Mesenchymal stem cell (in vitro differentiated cells and primary cell): Measurements from ENCODE around the gene SERPINF2.
"Not testable (repeated sequence)": the region's sequence is repeated elsewhere in the genome, so short reads cannot be mapped to it uniquely, and the experiment has no call there.

Experiments used
- DNase-seq: peaks from one replicate; pipeline ENCODE4 v3.0.0-alpha.2; 2013
- H2AFZ ChIP-seq: one replicate; pipeline ENCODE4 v1.6.1; 2013; ENCODE audit warnings: low read depth, mild to moderate bottlenecking, control low read depth, inconsistent platforms, low read length, moderate library complexity
- H2AK5ac ChIP-seq: 2 replicates; pipeline ENCODE4 v1.6.1; 2013; ENCODE audit warnings: low read length, moderate library complexity, mild to moderate bottlenecking, inconsistent platforms; ENCODE audit not compliant: severe bottlenecking
- H2BK120ac ChIP-seq: one replicate; pipeline ENCODE4 v1.6.1; 2013; ENCODE audit warnings: low read depth, mild to moderate bottlenecking, inconsistent platforms, low read length, moderate library complexity
- H2BK12ac ChIP-seq, 2 experiments: one replicate each; pipeline ENCODE4 v1.6.1; 2013; ENCODE audit warnings: inconsistent platforms in 2 of 2, low read length in 2 of 2, mild to moderate bottlenecking in 2 of 2, moderate library complexity in 2 of 2, control low read depth in 1 of 2
- H2BK15ac ChIP-seq: one replicate; pipeline ENCODE4 v1.6.1; 2013; ENCODE audit warnings: mild to moderate bottlenecking, low read depth, inconsistent platforms; ENCODE audit not compliant: poor library complexity, severe bottlenecking
- H2BK5ac ChIP-seq: 2 replicates; pipeline ENCODE4 v1.6.1; 2013; ENCODE audit warnings: low read depth, mild to moderate bottlenecking, low read length, control low read depth, inconsistent platforms; ENCODE audit not compliant: poor library complexity, severe bottlenecking
- H3K14ac ChIP-seq, 2 experiments: one replicate each; pipeline ENCODE4 v1.6.1; 2013; ENCODE audit warnings: inconsistent platforms in 2 of 2, low read length in 2 of 2, control low read depth in 1 of 2, mild to moderate bottlenecking in 1 of 2, moderate library complexity in 1 of 2
- H3K18ac ChIP-seq, 2 experiments: one replicate each; pipeline ENCODE4 v1.6.1; 2013; ENCODE audit warnings: inconsistent platforms in 2 of 2, low read length in 2 of 2, control low read depth in 1 of 2, low read depth in 1 of 2, mild to moderate bottlenecking in 1 of 2
- H3K23ac ChIP-seq, 2 experiments: one replicate each; pipeline ENCODE4 v1.6.1; 2013; ENCODE audit warnings: inconsistent platforms in 2 of 2, low read length in 2 of 2, mild to moderate bottlenecking in 2 of 2, moderate library complexity in 2 of 2, control low read depth in 1 of 2
- H3K27ac ChIP-seq: 2 replicates; pipeline ENCODE4 v1.5.1; 2013; ENCODE audit warnings: mild to moderate bottlenecking, moderate library complexity, low read length, control low read depth, inconsistent platforms; ENCODE audit not compliant: poor library complexity, severe bottlenecking
- H3K27me3 ChIP-seq, 2 experiments: 2 replicates each; pipeline versions ENCODE4 v1.6.1 to v1.7.0; 2013; ENCODE audit warnings: low read length in 2 of 2, mild to moderate bottlenecking in 2 of 2, moderate library complexity in 2 of 2, control low read depth in 1 of 2, inconsistent platforms in 1 of 2; ENCODE audit not compliant: control insufficient read depth in 1 of 2, insufficient read depth in 1 of 2
- H3K36me3 ChIP-seq, 2 experiments: 2 replicates each; pipeline versions ENCODE4 v1.6.1 to v1.7.0; 2013; ENCODE audit warnings: low read length in 2 of 2, control low read depth in 1 of 2, inconsistent platforms in 1 of 2, low read depth in 1 of 2, mild to moderate bottlenecking in 1 of 2; ENCODE audit not compliant: insufficient read depth in 2 of 2, control insufficient read depth in 1 of 2
- H3K4ac ChIP-seq, 2 experiments: one replicate each; pipeline ENCODE4 v1.6.1; 2013; ENCODE audit warnings: inconsistent platforms in 2 of 2, low read length in 2 of 2, mild to moderate bottlenecking in 2 of 2, moderate library complexity in 2 of 2, control low read depth in 1 of 2, low read depth in 1 of 2
- H3K4me1 ChIP-seq: 2 replicates; pipeline ENCODE4 v1.6.1; 2013; ENCODE audit warnings: low read depth, low read length, control low read depth; ENCODE audit not compliant: control insufficient read depth, insufficient read depth
- H3K4me2 ChIP-seq: 2 replicates; pipeline ENCODE4 v1.6.1; 2013; ENCODE audit warnings: low read length, mild to moderate bottlenecking, inconsistent platforms; ENCODE audit not compliant: poor library complexity, severe bottlenecking
- H3K4me3 ChIP-seq, 2 experiments: 2 replicates each; pipeline versions ENCODE4 v1.5.1 to v1.7.0; 2013; ENCODE audit warnings: low read length in 2 of 2, mild to moderate bottlenecking in 2 of 2, control low read depth in 1 of 2, low read depth in 1 of 2; ENCODE audit not compliant: insufficient read depth in 1 of 2
- H3K79me1 ChIP-seq: replicated peaks from 2 replicates; pipeline ENCODE4 v1.6.1; 2013; ENCODE audit warnings: mild to moderate bottlenecking, control low read depth, low read length, inconsistent platforms; ENCODE audit not compliant: poor library complexity, severe bottlenecking
- H3K9ac ChIP-seq: 2 replicates; pipeline ENCODE4 v1.7.0; 2013; ENCODE audit warnings: mild to moderate bottlenecking, low read length, moderate library complexity
- H3K9me3 ChIP-seq: 2 replicates; pipeline ENCODE4 v1.7.0; 2013; ENCODE audit warnings: mild to moderate bottlenecking, low read length; ENCODE audit not compliant: control insufficient read depth
- H4K8ac ChIP-seq: one replicate; pipeline ENCODE4 v1.6.1; 2013; ENCODE audit warnings: inconsistent platforms, mild to moderate bottlenecking, low read length, moderate library complexity
- H4K91ac ChIP-seq: one replicate; pipeline ENCODE4 v1.6.1; 2013; ENCODE audit warnings: mild to moderate bottlenecking, low read length, inconsistent platforms
- WGBS: methylation state at CpG from one replicate; pipeline ENCODE4 v1.1.7; 2013; ENCODE audit warnings: mixed read lengths; 5-methylcytosine and 5-hydroxymethylcytosine counted together

SERPINF2 gene

DNA sequence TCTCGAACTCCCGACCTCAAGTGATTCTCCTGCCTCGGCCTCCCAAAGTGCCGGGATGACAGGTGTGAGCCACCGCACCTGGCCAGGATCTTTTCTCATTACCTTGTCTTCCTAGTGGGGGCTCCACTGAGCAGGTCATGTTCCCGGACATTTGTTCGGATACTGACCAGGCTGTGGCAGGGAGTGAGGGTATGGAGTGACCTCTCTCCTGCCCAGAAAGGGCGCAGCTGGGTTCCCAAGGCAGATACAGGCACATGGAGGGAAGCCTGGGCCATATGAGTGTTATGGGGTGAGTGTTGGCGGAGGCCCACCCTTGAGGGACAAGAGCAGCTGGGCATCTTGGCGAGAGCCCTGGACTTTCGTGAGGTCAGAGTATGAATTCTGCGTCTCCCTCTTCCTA lies 24.7 kb downstream of the SERPINF2 start:
- Histone ChIP-seq H3K14ac (no peak overlapping the region), H4K91ac (no peak overlapping the region), H2BK15ac (peak overlapping the region; percentile 18), H3K27ac (no peak overlapping the region), H3K4me2 (no peak overlapping the region), H3K4me3 (no peak overlapping the region), H3K27me3 (no peaks in the 10 kb centered on the region), H2BK120ac (no peak overlapping the region), H2AFZ (no peak overlapping the region), H3K79me1 (no peaks in the 10 kb centered on the region), H3K9me3 (no peaks in the 10 kb centered on the region), H2BK5ac (no peak overlapping the region), H4K8ac (no peak overlapping the region), H2BK12ac (peak overlapping the region; percentile 23 to 68), H3K4ac (no peak overlapping the region), H3K23ac (no peak overlapping the region), H3K18ac (no peak overlapping the region), H3K9ac (no peak overlapping the region), H2AK5ac (no peak overlapping the region), H3K4me1 (peaks cover 28% of the 10 kb centered on the region), H3K36me3 (peaks cover 7 to 44% of the 10 kb centered on the region in 2 experiments)
- DNase-seq = no peak
- WGBS = 96% methylated on average over 12 of the region's 12 CpGs

DNA sequence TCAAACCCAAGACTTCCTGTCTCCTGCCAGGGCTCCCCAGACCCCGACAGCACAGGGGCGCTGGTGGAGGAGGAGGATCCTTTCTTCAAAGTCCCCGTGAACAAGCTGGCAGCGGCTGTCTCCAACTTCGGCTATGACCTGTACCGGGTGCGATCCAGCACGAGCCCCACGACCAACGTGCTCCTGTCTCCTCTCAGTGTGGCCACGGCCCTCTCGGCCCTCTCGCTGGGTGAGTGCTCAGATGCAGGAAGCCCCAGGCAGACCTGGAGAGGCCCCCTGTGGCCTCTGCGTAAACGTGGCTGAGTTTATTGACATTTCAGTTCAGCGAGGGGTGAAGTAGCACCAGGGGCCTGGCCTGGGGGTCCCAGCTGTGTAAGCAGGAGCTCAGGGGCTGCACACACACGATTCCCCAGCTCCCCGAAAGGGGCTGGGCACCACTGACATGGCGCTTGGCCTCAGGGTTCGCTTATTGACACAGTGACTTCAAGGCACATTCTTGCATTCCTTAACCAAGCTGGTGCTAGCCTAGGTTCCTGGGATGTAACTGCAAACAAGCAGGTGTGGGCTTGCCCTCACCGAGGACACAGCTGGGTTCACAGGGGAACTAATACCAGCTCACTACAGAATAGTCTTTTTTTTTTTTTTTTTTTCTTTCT lies 27.3 kb downstream of the SERPINF2 start:
- Histone ChIP-seq H3K27me3 (no peaks in the 10 kb centered on the region), H3K9me3 (no peaks in the 10 kb centered on the region), H3K36me3 (peaks cover 7 to 66% of the 10 kb centered on the region in 2 experiments), H3K4me1 (peaks cover 14% of the 10 kb centered on the region), H2BK5ac (no peak overlapping the region), H3K9ac (no peak overlapping the region), H2BK12ac (peak overlapping the region in 1 of 2 experiments; percentile 21), H3K4me3 (no peak overlapping the region), H4K8ac (no peak overlapping the region), H3K18ac (peak overlapping the region in 1 of 2 experiments; percentile 48), H4K91ac (no peak overlapping the region), H3K4me2 (peak overlapping the region; percentile 2), H3K4ac (no peak overlapping the region), H3K27ac (peak overlapping the region; percentile 0), H3K23ac (no peak overlapping the region), H2BK15ac (no peak overlapping the region), H2AK5ac (no peak overlapping the region), H3K79me1 (no peaks in the 10 kb centered on the region), H2AFZ (no peak overlapping the region), H3K14ac (no peak overlapping the region), H2BK120ac (no peak overlapping the region)
- 36% methylated on average over 21 of the region's 21 CpGs for WGBS
- no peak for DNase-seq

GRCh38 chr17:1773000-1773695 lies 30.5 kb downstream of the SERPINF2 start:
- not testable (repeated sequence) for H3K14ac ChIP-seq, H3K9me3 ChIP-seq, H2BK15ac ChIP-seq, H3K4me3 ChIP-seq, H2BK120ac ChIP-seq, H3K4me2 ChIP-seq, H3K27ac ChIP-seq, H3K18ac ChIP-seq, H3K23ac ChIP-seq, H2AFZ ChIP-seq, H2AK5ac ChIP-seq, H2BK5ac ChIP-seq, H3K27me3 ChIP-seq, H4K91ac ChIP-seq, H3K79me1 ChIP-seq, H2BK12ac ChIP-seq, H4K8ac ChIP-seq, H3K4ac ChIP-seq
- Histone ChIP-seq H3K4me1 (peaks cover 12% of the 10 kb centered on the region), H3K36me3 (peaks cover 15 to 81% of the 10 kb centered on the region in 2 experiments), H3K9ac (peak overlapping the region; percentile 55)
- peak; percentile 51 for DNase-seq
- 98% methylated on average over 12 of the region's 12 CpGs for WGBS

DNA sequence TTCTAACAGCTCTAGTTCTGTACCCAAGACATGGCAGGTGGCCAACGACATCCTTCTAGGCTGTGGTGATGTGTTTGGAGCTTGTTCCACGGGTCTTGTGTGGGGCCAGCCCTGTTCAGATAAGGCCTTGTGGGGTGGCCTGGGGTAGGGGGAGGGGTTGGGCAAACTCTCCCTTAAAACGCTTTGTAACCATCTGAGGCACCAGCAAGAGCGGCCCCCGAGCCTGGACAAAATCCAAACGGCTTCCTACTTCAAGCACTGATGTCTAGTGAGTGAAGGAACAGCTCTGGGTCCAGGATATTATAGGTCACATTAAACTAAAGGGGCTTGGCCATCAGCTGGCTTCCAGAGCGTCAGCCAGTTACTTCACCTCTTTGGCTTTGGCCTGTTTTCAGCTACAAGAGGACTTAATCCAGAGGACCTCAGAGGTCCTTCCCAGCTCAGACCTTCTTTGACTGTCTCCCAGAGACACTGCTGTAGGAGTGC lies 31.1 kb downstream of the SERPINF2 start:
- H3K23ac ChIP-seq = no peak overlapping the region
- H2BK120ac ChIP-seq = no peak overlapping the region
- no peak overlapping the region for H2AFZ ChIP-seq
- H3K36me3 ChIP-seq = peaks cover 19 to 87% of the 10 kb centered on the region in 2 experiments
- H3K9ac ChIP-seq = peak overlapping the region; percentile 55
- no peak overlapping the region for H2BK12ac ChIP-seq
- no peak overlapping the region for H3K18ac ChIP-seq
- no peak overlapping the region for H2BK5ac ChIP-seq
- H3K79me1 ChIP-seq = no peaks in the 10 kb centered on the region
- H2BK15ac ChIP-seq = no peak overlapping the region
- WGBS = 85% methylated on average over 7 of the region's 7 CpGs
- H4K8ac ChIP-seq = peak overlapping the region; percentile 56
- peaks cover 12% of the 10 kb centered on the region for H3K4me1 ChIP-seq
- H3K4me3 ChIP-seq = no peak overlapping the region
- no peak for DNase-seq
- H2AK5ac ChIP-seq = no peak overlapping the region
- H3K4me2 ChIP-seq = no peak overlapping the region
- H3K14ac ChIP-seq = no peak overlapping the region
- H3K27me3 ChIP-seq = no peaks in the 10 kb centered on the region
- H4K91ac ChIP-seq = no peak overlapping the region
- no peaks in the 10 kb centered on the region for H3K9me3 ChIP-seq
- H3K27ac ChIP-seq = no peak overlapping the region
- no peak overlapping the region for H3K4ac ChIP-seq
